ENCODE data around the gene RALGDS. TPM values are rescaled to one million over a fixed set of nuclear protein-coding genes. Genes with fewer than 3 reads are reported as not detected.

The RALGDS gene
- total RNA-seq, 1 donor from 2014 or later: 4.7 TPM

DNA sequence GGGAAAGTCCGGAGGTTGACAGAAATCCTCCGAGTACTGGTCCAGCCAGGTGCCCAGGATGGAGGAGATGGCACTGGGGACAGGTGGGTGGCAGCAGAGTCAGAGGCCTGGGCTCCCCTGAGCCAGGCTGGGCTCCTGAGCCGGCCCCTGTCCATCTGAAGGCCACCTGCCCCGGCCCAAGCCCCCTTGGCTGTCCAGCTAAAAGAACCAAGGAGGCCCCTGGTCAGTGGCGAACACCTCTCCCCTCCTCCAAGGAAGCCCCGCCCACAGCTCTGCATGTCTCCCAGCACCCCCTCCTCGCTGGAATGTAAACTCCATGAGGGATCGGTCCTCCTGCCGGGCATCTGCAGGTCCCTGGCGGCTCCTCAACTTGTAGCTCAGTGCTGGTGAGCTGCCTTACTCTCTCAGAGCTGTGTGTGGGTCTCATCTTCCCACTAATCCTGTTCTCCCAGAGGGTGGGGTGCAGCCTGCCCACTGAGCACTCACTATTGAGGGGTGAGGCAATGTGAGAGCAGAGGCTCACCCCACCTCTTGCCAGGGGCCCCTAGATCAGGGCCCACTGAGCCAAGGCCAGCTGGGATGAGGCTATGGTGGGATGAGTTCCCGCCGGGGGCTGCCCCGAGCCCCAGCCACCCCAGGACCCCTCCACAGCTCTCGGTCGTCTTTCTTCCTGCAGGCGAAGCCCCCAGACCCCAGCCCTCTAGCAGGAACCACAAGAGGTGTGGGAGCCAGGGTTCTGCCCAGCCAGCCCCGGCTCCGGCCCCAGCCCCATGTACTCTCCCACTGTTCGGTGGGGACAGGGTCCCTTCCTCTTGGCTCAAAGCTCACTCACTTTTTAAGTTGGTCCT lies 12.0 kb downstream of the RALGDS start:
- ATAC-seq: no peak

GRCh38 chr9:133107961-133108793 lies 12.9 kb downstream of the RALGDS start:
- ATAC-seq: no peak
- DNase-seq (ENCODE audit: low spot score): no peak

More for the DNA sequence above, 12.0 kb downstream of the RALGDS start:
- no peak for DNase-seq (ENCODE audit: low spot score)

GRCh38 chr9:133107245-133107722 lies 13.8 kb downstream of the RALGDS start:
- DNase-seq (ENCODE audit: low spot score): no peak
- no peak for ATAC-seq

GRCh38 chr9:133106511-133107244 lies 14.4 kb downstream of the RALGDS start:
- DNase-seq (ENCODE audit: low spot score) (no peak), ATAC-seq (no peak)

DNA sequence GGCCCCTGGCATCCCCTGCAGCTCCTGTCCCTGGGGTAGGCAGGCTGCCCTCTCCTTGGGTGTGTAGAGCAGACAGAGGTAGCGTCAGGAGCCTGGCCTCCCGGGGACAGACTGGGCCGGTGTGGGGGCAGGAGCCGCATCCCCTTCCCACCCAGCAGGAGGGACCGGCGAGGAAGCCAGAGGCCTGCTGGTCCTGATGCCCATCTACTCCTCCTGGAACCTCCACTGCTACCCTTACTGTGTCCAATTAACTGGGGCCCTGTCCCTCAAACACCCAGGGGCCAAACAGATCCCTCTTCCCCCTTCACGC lies 15.6 kb downstream of the RALGDS start:
- DNase-seq (ENCODE audit: low spot score) (no peak), ATAC-seq (no peak)

DNA sequence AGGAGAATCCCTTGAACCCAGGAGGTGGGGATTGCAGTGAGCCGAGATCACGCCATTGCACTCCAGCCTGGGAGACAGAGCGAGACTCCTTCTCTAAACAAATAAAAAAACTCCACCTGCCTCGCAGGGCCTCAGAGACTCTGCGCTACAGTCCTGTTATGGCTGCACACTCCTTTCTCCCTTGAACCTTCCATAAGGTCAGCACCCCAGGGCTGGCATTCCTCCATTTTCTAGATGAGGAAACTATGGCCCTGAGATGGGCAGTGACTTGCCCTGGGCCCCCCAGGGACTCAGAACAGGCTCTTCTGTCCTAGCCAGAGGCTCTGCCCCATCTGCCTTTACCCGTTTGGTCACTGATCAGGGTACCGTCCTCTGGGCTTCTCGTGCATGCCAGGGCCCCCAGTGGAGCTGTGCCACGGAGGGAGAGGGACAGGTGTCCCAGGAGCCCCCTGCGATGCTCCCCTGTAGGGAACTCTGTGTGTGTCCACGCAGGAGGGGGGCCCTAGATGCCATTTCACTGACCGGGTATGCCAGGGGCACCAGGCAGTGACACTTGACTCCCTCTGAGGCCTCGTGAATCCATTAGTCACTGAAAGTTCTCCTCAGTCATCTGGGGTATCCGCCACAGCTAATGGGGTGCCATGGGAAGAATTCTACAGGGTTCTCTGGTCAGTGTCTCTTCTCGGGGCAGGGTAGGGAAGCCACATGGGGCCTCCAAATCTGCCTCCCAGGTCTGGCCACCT lies 16.2 kb downstream of the RALGDS start:
- DNase-seq (ENCODE audit: low spot score) (no peak), ATAC-seq (no peak)

DNA sequence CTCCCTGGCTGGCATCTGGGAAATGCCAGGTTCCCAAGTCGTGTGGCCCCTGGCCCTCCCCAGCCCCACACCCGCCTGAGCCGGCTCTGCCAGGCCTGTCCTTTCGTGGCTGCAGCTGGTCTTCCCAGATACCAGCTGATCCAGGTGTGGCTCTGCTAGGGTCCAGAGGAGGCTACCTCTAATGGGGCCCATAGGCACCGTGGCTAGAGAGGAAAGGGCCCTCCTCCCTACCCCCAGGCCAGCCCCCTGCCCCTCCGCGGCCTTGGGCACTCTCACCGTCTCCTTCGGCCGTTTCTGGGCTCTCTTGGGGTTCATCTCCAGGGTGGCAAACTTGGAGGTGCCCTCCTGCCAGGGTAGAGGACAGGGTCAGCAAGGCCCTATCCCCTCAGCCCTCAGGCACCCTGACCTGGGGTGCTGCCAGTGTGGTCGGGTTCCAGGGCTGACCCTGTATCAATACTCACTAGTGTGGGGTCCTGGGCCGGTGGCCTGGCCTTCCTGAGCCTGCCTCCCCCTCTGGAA lies 17.0 kb downstream of the RALGDS start:
- no peak for DNase-seq (ENCODE audit: low spot score)
- no peak for ATAC-seq

DNA sequence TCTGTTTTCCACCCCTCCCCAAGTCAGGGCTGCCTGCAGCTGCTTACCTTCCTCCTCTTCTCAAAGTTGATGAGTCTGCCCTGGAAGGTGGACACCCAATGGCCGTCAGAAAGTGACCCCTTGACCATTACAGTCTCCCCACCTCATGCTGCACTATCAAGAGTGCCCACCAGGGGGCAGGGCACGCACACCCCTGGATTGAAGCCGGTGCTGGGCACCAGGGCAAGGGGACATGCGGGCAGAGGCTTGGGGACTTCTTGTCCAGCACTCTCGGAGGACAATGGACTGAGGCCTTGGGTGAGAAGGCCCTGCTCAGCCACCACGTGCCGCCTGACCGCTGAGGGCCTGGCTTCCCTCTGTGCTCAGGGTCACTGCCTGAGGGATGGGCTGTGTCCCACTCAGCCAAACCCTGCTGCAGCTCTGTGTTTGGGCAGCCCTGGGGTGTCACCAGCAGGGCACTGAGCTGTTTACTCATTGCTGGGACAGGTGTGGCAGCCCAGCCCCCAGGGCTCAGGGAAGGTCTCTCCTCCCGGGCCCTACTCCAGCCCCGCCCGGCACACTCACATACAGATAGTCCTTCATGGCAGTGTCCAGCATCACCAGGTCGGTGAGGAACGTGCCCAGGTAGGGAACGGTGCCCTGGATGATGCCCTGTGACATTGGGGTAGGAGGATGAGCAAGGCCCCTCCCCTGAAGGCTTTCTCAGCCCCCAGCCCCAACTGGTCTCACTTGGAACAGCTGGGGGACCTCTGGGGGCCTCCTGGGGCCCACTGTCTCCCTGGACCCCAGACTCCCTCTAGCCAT lies 17.7 kb downstream of the RALGDS start:
- ATAC-seq (peak; percentile 92), DNase-seq (ENCODE audit: low spot score) (peak; percentile 73)

GRCh38 chr9:133102190-133103021 lies 18.6 kb downstream of the RALGDS start:
- ATAC-seq (no peak), DNase-seq (ENCODE audit: low spot score) (no peak)

GRCh38 chr9:133101356-133102189 lies 19.5 kb downstream of the RALGDS start:
- no peak for ATAC-seq
- DNase-seq (ENCODE audit: low spot score): no peak

DNA sequence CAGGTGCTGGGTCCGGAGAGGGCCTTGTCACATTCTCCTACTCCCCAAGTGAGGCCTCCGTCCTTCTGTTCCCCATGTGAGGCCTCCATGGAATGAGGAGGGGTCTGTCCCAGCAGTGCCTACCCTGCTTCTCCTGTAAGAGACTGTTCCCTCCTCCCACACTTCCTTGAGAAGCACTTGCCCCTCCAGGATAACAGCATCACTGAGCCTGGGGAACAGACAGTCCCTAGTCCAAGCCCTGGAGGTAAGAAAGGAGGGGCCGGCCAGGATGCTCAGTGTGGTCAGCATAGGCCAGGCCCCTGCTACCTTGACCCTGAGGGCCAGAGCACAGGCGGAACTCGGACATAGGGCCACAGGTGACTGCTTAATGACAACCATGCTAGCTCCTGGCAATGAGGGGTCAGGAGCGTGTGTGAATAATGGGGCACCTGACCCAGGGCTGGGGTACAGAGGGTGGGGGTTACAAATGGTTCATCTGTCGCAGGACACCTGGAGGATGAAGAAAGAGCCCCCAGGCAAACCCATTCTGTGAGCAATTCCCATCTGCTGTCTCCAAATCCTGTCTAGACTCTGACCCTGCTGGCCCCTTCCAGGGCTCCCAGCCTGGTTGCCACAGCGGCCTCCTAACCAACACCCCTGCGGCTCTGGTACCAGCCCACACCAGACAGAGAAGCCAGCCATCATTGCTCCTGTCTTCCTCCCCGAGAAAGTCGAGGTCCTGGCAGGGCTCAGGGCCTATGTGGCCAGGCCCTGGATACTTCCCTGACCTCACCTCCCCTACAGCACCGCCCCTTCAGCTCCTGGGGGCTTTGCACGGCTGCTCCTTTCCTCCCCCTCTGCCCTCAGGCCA lies 20.3 kb downstream of the RALGDS start:
- no peak for ATAC-seq
- DNase-seq (ENCODE audit: low spot score): no peak

DNA sequence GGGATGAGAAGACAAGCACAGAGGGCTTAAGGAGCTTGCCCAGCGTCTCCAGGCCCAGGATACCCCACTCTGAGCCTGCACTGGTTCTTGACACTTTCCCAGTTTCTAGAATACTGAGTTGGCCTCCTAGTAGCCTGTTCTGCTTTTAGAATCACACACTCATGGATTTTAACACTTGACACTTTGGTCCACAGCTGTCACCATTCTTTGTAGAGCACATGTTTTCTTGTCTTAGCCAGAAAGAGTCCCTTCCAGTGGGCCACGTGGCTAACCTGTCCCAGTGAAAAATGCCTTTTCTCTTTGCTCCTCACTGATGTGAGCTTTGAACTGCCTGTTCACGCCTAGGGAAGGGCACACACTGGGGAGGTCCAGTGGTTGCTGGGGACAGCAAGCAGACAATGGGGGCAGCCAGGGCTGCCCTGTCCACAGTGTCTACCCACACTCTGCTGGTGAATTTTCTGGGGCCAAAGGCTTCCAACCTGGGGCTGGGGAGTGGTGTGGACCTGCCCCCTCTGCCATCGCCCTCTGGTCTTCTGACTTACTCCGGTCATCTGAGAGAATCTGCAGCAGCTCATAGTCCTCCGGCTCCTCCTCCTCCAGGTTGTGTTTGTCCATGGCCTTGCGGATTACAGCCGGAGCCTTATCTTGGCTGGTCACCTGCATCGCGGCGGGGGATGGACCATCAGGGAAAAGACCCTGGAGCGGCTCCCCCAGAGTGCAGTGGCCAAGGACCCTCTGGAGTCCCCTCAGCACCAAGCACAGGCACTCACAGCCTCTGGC lies 21.1 kb downstream of the RALGDS start:
- ATAC-seq (no peak), DNase-seq (ENCODE audit: low spot score) (no peak)

GRCh38 chr9:133098871-133099270 lies 22.2 kb downstream of the RALGDS start:
- no peak for ATAC-seq
- DNase-seq (ENCODE audit: low spot score): no peak

- DNase-seq (ENCODE audit: low spot score) (no peak), ATAC-seq (peak; percentile 75)
Observed at GRCh38 chr9:133098104-133098754, 22.8 kb downstream of the RALGDS start.

- DNase-seq (ENCODE audit: low spot score) (no peak), ATAC-seq (no peak)
Observed at GRCh38 chr9:133094842-133095393, 26.1 kb downstream of the RALGDS start.
